Measurements from ENCODE around the gene PGAM1. TPM values are rescaled to one million over a fixed set of nuclear protein-coding genes. Genes with fewer than 3 reads are reported as not detected.

Gene PGAM1
- total and polyA plus RNA-seq, 9 of the 15 experiments (the other 6 are each of a cell fraction or from before 2014, with no cell fraction given): 40.3 to 559 (median 269) TPM

DNA sequence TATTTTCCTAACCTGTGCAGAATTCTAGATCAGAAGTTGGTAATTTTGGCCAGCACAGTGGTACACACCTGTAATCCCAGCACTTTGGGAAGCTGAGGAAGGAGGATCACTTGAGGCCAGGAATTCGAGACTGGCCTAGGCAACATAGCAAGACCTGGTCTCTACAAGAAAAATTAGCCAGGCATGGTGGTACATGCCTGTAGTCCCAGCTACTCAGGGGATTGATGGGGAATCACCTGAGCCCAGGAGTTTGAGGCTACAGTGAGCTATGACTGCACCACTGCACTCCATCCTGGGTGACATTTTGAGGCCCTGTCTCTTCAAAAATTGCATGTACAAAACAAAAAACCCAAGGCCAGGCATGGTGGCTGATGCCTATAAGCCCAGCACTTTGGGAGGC, 8.6 kb downstream of the PGAM1 start:
- no peak overlapping the region for H3K4me3 ChIP-seq
- no TSS peak for BruUV-seq (replicated peaks)
- ATAC-seq (peak; percentile 13; the same call in 1 of the 3 replicates), DNase-seq (ENCODE audit: extremely low read depth in 1 of 4, low spot score in 3 of 4) (no peak), FAIRE-seq (no peak)
- H3K27me3 ChIP-seq (ENCODE audit: control insufficient read depth in 2 of 2, insufficient read depth in 2 of 2, low read length in 2 of 2): no peaks in the 10 kb centered on the region
- peaks cover 11% of the 10 kb centered on the region for H3K79me2 ChIP-seq (ENCODE audit: control insufficient read depth, insufficient read depth, low read length)
- no peak overlapping the region for H3K4me2 ChIP-seq (ENCODE audit: insufficient read depth, low read length)
- POLR2A ChIA-PET: interaction anchor here (0.6 to 1.6 kb wide), 2 partner anchors 11 to 33 kb away, joined by 3 read pairs; partner anchors contain the start of gene RRP12
- CTCF ChIA-PET (ENCODE audit: low intra/inter-chr PET ratio): no interaction called here
- 0 out of 2 replicates have a peak, but pooled peaks cover 6% of the 10 kb centered on the region for H4K20me1 ChIP-seq (replicated peaks; ENCODE audit: control insufficient read depth, insufficient read depth, low read length)
- no peak for TF ChIP-seq ZNF12 (CRISPR knock-in tag; IDR thresholded peaks at IDR 0.05)
- no peak for TF ChIP-seq PPARD (CRISPR knock-in tag; IDR thresholded peaks at IDR 0.05)
- H3K4me1 ChIP-seq (replicated peaks in 1 of 2; ENCODE audit: control insufficient read depth in 2 of 2, insufficient read depth in 2 of 2, low read length in 2 of 2): no peaks in the 10 kb centered on the region
- peaks cover 69% of the 10 kb centered on the region for H3K36me3 ChIP-seq (ENCODE audit: control insufficient read depth, insufficient read depth, low read length)
- WGBS (ENCODE audit: insufficient coverage, low coverage, missing lambda C conversion rate): 90% methylated on average over 1 of the region's 1 CpG
- no peak overlapping the region for H3K27ac ChIP-seq (ENCODE audit: extremely low read depth, low read depth, low read length)
- no peak overlapping the region for H3K9ac ChIP-seq (ENCODE audit: insufficient read depth in 1 of 2, low read depth in 2 of 2, low read length in 2 of 2)
- no peak overlapping the region for H2AFZ ChIP-seq (ENCODE audit: low read depth, low read length)
- H3K9me3 ChIP-seq (replicated peaks; ENCODE audit: control insufficient read depth, insufficient read depth, low read depth, low read length): no peaks in the 10 kb centered on the region
- in situ Hi-C loops (cut with MboI): no loop called here
- intact Hi-C loops (cut with micrococcal nuclease): no loop called here
- H3K9me1 ChIP-seq (ENCODE audit: control insufficient read depth, insufficient read depth, low read length): no peaks in the 10 kb centered on the region

DNA sequence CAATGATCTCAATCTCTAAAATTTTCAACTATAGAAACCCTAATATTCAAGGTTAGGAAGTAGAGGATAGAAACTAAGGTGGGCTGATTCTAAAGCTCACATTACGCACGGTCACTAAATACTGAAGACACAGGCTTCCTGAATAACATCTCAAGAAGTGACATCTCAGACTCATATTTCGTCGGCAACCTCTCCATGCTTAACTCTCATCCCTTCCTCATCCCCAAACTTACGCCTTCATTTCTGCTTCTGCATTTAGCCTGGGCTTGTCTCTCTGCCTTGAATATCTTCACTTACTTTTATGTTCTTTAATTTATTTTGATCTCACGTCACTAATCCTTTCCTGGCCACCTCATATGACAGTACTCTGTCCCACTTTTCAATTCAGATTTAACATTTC, 9.2 kb downstream of the PGAM1 start:
- no peak for TF ChIP-seq FOXJ3 (CRISPR knock-in tag; IDR thresholded peaks at IDR 0.05)
- 0 out of 2 replicates have a peak, but pooled peaks have one; percentile 32 for TF ChIP-seq POLR2G (IDR thresholded peaks at IDR 0.05; ENCODE audit: low read depth, low read length)
- TF ChIP-seq FOXJ2 (tag; IDR thresholded peaks at IDR 0.05): no peak
- TF ChIP-seq BACH1 (tag; IDR thresholded peaks at IDR 0.05): no peak
- H3K79me2 ChIP-seq (ENCODE audit: control insufficient read depth, insufficient read depth, low read length): peaks cover 5% of the 10 kb centered on the region; the same call in 2 of the 3 replicates
- DNase-seq (ENCODE audit: extremely low read depth in 1 of 4, low spot score in 3 of 4) (no peak), FAIRE-seq (no peak), ATAC-seq (no peak)
- H2AFZ ChIP-seq (ENCODE audit: low read depth, low read length): no peak overlapping the region
- intact Hi-C loops (cut with micrococcal nuclease) (no loop called here), in situ Hi-C loops (cut with MboI) (no loop called here)
- H3K9ac ChIP-seq (ENCODE audit: insufficient read depth in 1 of 2, low read depth in 2 of 2, low read length in 2 of 2): no peak overlapping the region
- no peaks in the 10 kb centered on the region for H3K4me1 ChIP-seq (replicated peaks in 1 of 2; ENCODE audit: control insufficient read depth in 2 of 2, insufficient read depth in 2 of 2, low read length in 2 of 2)
- no peaks in the 10 kb centered on the region for H3K9me1 ChIP-seq (ENCODE audit: control insufficient read depth, insufficient read depth, low read length)
- H3K27ac ChIP-seq (ENCODE audit: extremely low read depth, low read depth, low read length): no peak overlapping the region
- WGBS (ENCODE audit: insufficient coverage, low coverage, missing lambda C conversion rate): 90% methylated on average over 6 of the region's 6 CpGs
- CTCF ChIA-PET (ENCODE audit: low intra/inter-chr PET ratio): no interaction called here
- POLR2A ChIA-PET: no interaction called here
- H3K9me3 ChIP-seq (replicated peaks; ENCODE audit: control insufficient read depth, insufficient read depth, low read depth, low read length): no peaks in the 10 kb centered on the region
- H3K27me3 ChIP-seq (ENCODE audit: control insufficient read depth in 2 of 2, insufficient read depth in 2 of 2, low read length in 2 of 2): no peaks in the 10 kb centered on the region
- no peak overlapping the region for H3K4me2 ChIP-seq (ENCODE audit: insufficient read depth, low read length)
- no peak overlapping the region for H3K4me3 ChIP-seq
- no TSS peak for BruUV-seq (replicated peaks)
- 0 out of 2 replicates have a peak, but pooled peaks cover 4% of the 10 kb centered on the region for H4K20me1 ChIP-seq (replicated peaks; ENCODE audit: control insufficient read depth, insufficient read depth, low read length)
- H3K36me3 ChIP-seq (ENCODE audit: control insufficient read depth, insufficient read depth, low read length): peaks cover 64% of the 10 kb centered on the region; the same call in 2 of the 3 replicates

Data from K562 (cell line).